ENCODE measurements around the gene UMODL1. TPM values are rescaled to one million over a fixed set of nuclear protein-coding genes. Genes with fewer than 3 reads are reported as not detected.
A peak's percentile ranks its signal among the peaks of the same experiment; 100 is the strongest.

The UMODL1 gene
- total RNA-seq, 2 experiments from 2014 or later: 0.26 to 0.30 TPM

DNA sequence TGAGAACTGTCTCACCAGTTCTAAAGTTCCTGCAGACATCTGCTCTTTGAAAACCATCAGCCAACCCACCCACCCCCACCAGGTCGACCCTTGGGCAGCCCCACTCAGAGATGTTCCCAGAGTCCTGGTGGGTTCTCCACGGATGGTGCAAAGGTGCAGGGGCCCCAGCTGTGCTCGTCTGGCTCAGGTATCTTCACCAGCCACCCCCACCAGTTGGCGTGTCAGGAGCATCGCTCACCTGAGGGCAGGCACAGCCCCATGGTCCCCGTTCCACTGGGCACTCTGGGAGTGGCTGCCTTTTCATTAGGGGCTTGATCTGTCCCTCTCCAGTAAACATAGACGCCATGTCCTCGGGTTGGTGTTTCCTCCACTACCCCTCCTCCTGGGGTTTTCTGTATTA, 70.5 kb downstream of the UMODL1 start:
- Mint-ChIP-seq H3K4me1 (peaks cover 8% of the 10 kb centered on the region), H3K27ac (no peak overlapping the region), H3K9me3 (no peaks in the 10 kb centered on the region), H3K27me3 (peaks cover 3% of the 10 kb centered on the region), H3K36me3 (no peaks in the 10 kb centered on the region), H3K4me3 (no peak overlapping the region)
- POLR2A ChIA-PET: no interaction called here
- no peak for ATAC-seq (ENCODE audit: low read depth)
- no peak for DNase-seq

DNA sequence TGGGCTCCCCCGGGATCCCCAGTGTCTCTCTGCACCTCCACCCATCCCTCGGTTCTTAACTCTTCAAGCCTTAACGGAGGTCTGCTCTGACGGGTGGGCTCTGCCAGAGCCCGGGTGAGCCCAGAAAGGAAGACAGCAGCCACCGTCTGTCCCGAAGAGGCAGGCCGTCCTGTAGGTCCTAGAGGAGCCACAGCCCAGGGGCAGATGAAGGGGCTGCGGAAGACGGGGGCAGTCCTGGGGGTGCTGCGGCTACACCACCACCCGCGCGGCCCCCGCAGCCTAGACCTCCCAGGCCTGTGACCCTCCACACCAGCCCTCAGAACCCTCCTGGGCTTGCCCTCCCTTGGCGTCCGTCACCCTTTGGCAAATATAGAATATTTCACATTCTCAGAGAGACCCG, 71.0 kb downstream of the UMODL1 start:
- no peak overlapping the region for H3K4me3 Mint-ChIP-seq
- ATAC-seq (ENCODE audit: low read depth) (no peak), DNase-seq (no peak)
- peaks cover 8% of the 10 kb centered on the region for H3K4me1 Mint-ChIP-seq
- H3K27ac Mint-ChIP-seq: no peak overlapping the region
- no peaks in the 10 kb centered on the region for H3K36me3 Mint-ChIP-seq
- peaks cover 3% of the 10 kb centered on the region for H3K27me3 Mint-ChIP-seq
- no peaks in the 10 kb centered on the region for H3K9me3 Mint-ChIP-seq
- POLR2A ChIA-PET: no interaction called here

DNA sequence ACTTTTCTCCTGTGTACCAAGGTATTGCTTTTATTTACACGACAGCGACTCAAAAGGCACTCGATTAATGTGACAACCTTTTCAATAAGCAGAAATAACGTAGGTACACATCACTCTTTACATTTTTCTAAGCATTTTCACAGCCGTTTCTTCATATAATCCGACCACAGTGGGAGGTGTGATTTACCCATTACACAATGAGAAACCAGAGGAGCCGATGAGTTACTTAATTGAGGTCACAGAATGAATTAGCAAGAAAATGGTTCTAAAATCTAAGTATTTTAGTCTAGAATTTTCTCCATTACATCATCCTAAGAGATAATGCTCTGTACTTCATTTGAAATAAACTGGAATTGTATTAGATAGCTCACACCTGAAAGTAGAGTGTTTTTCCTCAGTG, 71.5 kb downstream of the UMODL1 start:
- H3K4me3 Mint-ChIP-seq: no peak overlapping the region
- no peaks in the 10 kb centered on the region for H3K9me3 Mint-ChIP-seq
- POLR2A ChIA-PET: no interaction called here
- no peak overlapping the region for H3K27ac Mint-ChIP-seq
- ATAC-seq (ENCODE audit: low read depth) (no peak), DNase-seq (no peak)
- peaks cover 8% of the 10 kb centered on the region for H3K4me1 Mint-ChIP-seq
- H3K36me3 Mint-ChIP-seq: no peaks in the 10 kb centered on the region
- H3K27me3 Mint-ChIP-seq: peaks cover 3% of the 10 kb centered on the region

DNA sequence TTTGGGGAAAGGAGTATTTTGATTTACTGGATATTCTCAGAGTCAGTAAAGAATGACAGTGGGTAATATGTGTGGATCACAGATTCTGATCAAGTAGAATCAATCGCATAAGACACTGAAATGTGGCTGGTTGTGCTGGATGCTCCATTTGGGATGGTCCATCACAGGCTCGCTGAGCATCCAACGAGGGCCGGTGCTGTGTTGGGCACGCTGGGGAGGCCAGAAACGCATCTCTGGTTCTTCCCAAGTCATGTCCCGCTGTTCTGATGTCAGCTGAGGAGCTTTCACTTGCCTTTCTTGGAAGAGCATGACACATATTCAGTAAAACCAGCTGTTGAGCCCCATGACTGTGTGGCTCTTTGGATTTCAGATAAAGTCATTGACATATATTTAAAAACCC, 72.0 kb downstream of the UMODL1 start:
- H3K9me3 Mint-ChIP-seq: no peaks in the 10 kb centered on the region
- no peak overlapping the region for H3K4me3 Mint-ChIP-seq
- POLR2A ChIA-PET: no interaction called here
- no peak for ATAC-seq (ENCODE audit: low read depth)
- no peaks in the 10 kb centered on the region for H3K36me3 Mint-ChIP-seq
- no peak overlapping the region for H3K27ac Mint-ChIP-seq
- DNase-seq: no peak
- peaks cover 3% of the 10 kb centered on the region for H3K27me3 Mint-ChIP-seq
- peaks cover 8% of the 10 kb centered on the region for H3K4me1 Mint-ChIP-seq

DNA sequence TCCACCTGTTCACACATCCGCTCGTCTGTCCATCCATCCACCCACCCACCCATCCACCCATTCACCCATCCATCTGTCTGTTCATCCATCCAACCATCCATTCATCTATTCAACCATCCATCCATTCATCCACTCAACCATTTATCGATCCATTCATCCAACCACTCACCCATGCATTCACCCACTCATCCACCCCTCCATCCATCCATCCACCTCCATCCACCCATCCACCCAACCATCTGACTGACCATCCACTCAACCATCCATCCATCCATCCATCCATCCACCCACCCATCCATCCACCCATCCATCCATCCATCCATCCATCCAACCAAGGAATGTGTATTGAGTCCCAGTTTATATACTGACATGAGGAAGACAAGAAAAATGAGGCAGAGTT, 73.1 kb downstream of the UMODL1 start:
- ATAC-seq (ENCODE audit: low read depth): no peak

DNA sequence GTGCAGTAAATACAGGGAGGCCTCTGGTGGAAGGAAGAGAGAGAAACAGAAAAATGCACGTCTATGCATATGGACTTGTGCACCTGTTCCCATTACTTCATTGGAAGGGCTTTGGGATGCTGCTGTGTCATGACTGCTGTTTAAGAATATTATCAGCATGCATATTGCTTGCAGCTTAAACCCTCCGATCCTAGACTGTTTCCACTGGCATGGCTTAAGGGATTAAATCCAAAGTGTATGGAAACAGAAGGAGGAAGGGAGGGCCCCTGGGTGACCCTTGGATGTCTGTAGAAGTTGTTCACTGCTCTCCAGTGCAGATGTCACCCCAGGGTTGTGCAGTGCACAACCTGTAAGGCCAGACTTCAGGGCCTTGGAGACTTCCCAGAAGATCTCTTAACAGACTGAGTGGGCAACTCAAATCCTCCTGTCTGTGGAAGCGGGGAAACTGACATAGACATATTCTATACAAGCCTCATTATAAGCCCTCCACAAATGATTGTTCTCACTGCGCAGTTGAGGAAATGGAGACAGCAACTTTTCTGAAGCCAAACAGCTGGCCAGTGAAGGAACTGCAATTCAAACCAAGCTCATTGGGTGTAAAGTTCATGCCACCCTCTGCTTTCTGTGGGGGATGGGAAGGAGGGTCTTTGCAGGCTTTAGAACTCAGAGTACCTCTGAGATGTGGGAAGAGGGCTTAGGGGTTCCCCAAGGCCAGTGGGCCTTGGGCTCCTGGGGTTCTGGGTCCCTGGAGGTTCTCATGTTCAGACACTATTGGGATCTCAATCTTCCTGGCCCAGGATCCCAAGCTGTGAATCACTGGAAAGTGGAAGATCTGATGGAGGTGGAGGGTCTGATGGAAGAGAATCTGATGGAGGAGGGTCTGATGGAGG, 73.8 kb downstream of the UMODL1 start:
- peak; percentile 8 for ATAC-seq (ENCODE audit: low read depth)
- Mint-ChIP-seq H3K36me3 (no peaks in the 10 kb centered on the region), H3K27me3 (peaks cover 3% of the 10 kb centered on the region), H3K4me1 (peaks cover 8% of the 10 kb centered on the region), H3K9me3 (no peaks in the 10 kb centered on the region), H3K27ac (peak overlapping the region; percentile 27), H3K4me3 (no peak overlapping the region)
- POLR2A ChIA-PET: interaction anchor here (1.0 to 1.8 kb wide), 2 partner anchors 114 to 165 kb away, joined by 3 to 8 read pairs; no protein-coding TSS in a partner anchor
- peak; percentile 14 for DNase-seq

More for the DNA sequence above, 73.1 kb downstream of the UMODL1 start:
- POLR2A ChIA-PET: no interaction called here
- H3K4me1 Mint-ChIP-seq: peaks cover 8% of the 10 kb centered on the region
- H3K27ac Mint-ChIP-seq: no peak overlapping the region
- no peaks in the 10 kb centered on the region for H3K36me3 Mint-ChIP-seq
- H3K9me3 Mint-ChIP-seq: no peaks in the 10 kb centered on the region
- no peak for DNase-seq
- peaks cover 3% of the 10 kb centered on the region for H3K27me3 Mint-ChIP-seq
- H3K4me3 Mint-ChIP-seq: no peak overlapping the region

DNA sequence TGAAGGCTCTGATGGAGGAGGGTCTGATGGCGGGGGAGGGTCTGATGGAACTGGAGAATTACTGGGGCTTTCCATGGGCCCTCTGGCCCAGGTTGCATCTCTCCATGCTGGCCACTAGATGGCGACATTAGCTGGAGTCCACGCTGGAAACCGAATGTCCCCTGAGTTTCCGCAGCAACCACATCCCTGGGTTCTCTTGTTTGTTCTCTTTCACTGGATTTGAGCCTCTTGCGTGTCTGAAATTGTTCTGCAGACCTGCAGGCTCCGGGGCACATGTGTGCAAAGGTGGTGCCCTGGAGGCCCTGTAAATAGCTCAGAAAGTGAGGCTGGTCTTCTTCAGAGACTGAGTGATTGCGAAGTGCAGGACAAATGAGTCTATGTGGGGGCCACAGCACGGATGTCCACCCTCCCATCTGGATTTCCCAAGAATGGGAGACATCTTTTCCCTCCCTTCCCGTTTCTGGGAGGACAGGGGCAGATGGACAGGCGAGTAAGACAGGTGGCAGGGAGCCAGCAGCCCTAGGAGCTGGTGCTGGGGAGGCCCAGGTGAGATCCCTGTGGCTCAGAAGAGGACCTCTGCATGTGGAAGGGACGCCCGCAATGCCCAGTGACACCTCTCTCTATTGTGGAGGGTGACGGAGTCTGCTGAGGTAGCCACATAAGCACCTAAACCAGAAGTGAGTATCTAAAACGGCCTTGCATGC, 74.6 kb downstream of the UMODL1 start:
- Mint-ChIP-seq H3K36me3 (no peaks in the 10 kb centered on the region), H3K9me3 (no peaks in the 10 kb centered on the region), H3K4me3 (no peak overlapping the region), H3K27me3 (peaks cover 3% of the 10 kb centered on the region), H3K27ac (peak overlapping the region; percentile 27), H3K4me1 (peaks cover 8% of the 10 kb centered on the region)
- POLR2A ChIA-PET: interaction anchor here (1.0 to 1.8 kb wide), 2 partner anchors 113 to 164 kb away, joined by 3 to 8 read pairs; no protein-coding TSS in a partner anchor
- DNase-seq: peak; percentile 67
- ATAC-seq (ENCODE audit: low read depth): peak; percentile 78

DNA sequence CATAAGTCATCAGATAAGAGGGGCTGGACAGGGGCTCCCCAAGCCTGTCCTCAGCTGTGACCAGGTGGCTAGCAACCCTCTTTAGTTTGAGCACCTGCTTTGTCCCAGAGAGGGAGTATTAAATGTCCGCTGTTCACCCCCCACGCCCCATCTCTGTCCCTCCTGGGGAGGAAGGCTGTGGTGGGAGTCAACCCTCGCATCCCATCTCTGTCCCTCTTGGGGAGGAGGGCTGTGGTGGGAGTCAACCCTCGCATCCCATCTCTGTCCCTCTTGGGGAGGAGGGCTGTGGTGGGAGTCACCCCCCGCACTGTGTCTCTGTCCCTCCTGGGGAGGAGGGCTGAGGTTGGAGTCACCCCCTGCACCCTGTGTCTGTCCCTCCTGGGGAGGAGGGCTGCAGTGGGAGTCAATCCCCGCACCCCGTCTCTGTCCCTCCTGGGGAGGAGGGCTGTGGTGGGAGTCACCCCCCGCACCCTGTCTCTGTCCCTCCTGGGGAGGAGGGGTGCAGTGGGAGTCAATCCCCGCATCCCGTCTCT, 75.2 kb downstream of the UMODL1 start:
- Mint-ChIP-seq H3K27me3 (peaks cover 3% of the 10 kb centered on the region), H3K4me1 (peaks cover 8% of the 10 kb centered on the region), H3K27ac (peak overlapping the region; percentile 27), H3K36me3 (no peaks in the 10 kb centered on the region), H3K4me3 (no peak overlapping the region), H3K9me3 (no peaks in the 10 kb centered on the region)
- DNase-seq (no peak), ATAC-seq (ENCODE audit: low read depth) (no peak)
- POLR2A ChIA-PET: interaction anchor here (1.8 kb wide), 1 partner anchor 113 kb away, joined by 8 read pairs; no protein-coding TSS in a partner anchor

DNA sequence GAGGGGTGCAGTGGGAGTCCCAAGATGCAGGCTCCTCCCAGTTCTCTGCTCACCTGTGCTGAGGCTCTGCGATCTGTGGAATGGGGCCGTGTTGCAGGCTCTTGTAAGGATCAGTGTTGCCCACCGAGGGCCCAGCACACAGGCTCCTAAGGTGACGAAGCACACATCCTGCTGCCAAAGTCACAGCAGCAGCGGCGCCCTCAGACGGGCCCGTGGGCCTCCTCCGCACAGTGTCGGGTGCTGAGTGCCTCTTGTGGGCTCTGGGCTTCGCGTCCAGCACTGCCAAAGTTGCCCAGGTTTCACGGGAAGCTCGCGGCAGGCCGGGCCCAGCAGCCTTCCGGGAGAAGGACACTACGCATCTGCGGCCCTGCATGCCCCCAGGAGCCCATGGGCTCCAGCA, 75.7 kb downstream of the UMODL1 start:
- Mint-ChIP-seq H3K4me1 (peaks cover 8% of the 10 kb centered on the region), H3K36me3 (no peaks in the 10 kb centered on the region), H3K27me3 (peaks cover 3% of the 10 kb centered on the region), H3K9me3 (no peaks in the 10 kb centered on the region), H3K27ac (no peak overlapping the region), H3K4me3 (no peak overlapping the region)
- DNase-seq (peak; percentile 28), ATAC-seq (ENCODE audit: low read depth) (no peak)
- POLR2A ChIA-PET: interaction anchor here (1.5 kb wide), 1 partner anchor 216 kb away, joined by 3 read pairs; no protein-coding TSS in a partner anchor

DNA sequence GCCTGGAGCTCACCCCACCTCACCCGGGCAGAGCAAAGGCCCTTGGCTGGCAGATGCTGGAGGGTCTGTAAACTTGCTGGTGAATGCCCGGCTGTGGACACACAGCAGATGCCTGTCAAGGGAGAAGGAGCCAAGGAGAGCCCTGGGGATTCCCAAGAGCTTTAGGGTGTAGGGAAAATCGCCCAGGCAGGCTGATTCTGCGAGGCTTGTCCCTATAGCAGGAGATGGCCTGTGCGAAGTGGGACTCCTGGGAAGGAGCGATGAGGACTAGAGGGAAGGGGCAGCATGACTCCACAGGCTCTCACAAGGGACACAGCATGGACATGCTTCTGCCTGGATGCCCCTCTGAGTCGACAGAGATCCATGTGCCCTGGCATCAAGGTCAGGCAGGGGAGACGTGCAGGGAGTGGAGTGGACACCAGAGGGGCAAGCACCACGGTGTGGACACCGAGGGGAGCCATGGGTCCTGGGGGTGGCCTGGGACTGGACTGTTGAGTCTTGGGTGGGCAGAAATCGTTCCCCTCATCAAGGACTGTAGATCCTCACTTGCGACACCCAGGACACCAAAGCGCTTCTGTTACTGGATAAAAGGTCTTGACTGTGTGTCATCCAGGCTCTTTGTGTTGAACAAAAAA, 76.4 kb downstream of the UMODL1 start:
- Mint-ChIP-seq H3K36me3 (no peaks in the 10 kb centered on the region), H3K4me1 (peaks cover 8% of the 10 kb centered on the region), H3K4me3 (no peak overlapping the region), H3K9me3 (no peaks in the 10 kb centered on the region), H3K27me3 (peaks cover 2% of the 10 kb centered on the region), H3K27ac (no peak overlapping the region)
- ATAC-seq (ENCODE audit: low read depth) (no peak), DNase-seq (peak; percentile 28)
- POLR2A ChIA-PET: interaction anchor here (1.5 kb wide), 1 partner anchor 215 kb away, joined by 3 read pairs; no protein-coding TSS in a partner anchor

DNA sequence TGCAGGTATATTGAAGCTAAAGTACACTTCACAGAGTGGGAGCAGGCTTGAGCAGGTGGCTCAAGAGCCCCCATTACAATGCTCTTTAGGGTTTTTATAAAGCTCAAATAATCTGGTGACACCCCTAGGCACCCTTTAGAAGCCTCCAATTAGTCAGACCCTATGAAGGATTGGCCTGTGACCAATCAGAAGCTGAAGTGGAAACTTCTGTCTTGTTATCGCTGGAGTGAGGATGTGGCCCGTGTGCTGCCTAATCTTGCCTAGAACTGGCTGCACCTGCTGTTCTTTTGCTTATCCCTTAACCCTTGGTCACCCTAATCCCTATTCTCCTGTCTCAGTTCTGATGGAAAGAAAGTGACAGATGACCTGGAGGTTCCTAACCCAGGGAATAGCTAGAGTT, 77.0 kb downstream of the UMODL1 start:
- Mint-ChIP-seq H3K36me3 (no peaks in the 10 kb centered on the region), H3K4me3 (no peak overlapping the region), H3K4me1 (peaks cover 8% of the 10 kb centered on the region), H3K9me3 (no peaks in the 10 kb centered on the region), H3K27me3 (peaks cover 3% of the 10 kb centered on the region), H3K27ac (no peak overlapping the region)
- DNase-seq: no peak
- POLR2A ChIA-PET: interaction anchor here (0.9 to 1.5 kb wide), 2 partner anchors 51 to 214 kb away, joined by 3 read pairs; no protein-coding TSS in a partner anchor
- no peak for ATAC-seq (ENCODE audit: low read depth)

DNA sequence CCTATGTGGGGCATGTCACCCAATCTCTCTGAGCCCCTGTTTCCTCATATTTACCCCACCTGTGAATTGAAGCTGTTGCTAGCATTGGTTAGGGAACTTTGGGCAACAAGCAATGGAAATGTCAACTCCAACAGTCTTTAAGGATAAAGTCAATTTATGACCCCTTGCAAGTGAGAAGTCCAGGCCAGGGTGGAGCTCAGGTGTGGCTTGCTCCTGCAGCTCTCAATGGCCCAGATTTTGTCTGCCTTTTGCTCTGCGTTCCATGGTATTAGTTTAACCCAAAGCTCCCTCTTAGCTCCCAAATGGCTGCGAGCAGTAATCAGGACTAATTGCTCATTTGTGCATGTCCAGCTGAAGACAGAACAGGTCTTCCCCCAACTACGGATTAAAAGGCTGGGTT, 77.5 kb downstream of the UMODL1 start:
- Mint-ChIP-seq H3K9me3 (no peaks in the 10 kb centered on the region), H3K27me3 (peaks cover 3% of the 10 kb centered on the region), H3K4me3 (no peak overlapping the region), H3K27ac (no peak overlapping the region), H3K4me1 (peaks cover 8% of the 10 kb centered on the region), H3K36me3 (no peaks in the 10 kb centered on the region)
- peak; percentile 3 for DNase-seq
- POLR2A ChIA-PET: interaction anchor here (0.9 kb wide), 1 partner anchor 50 kb away, joined by 3 read pairs; no protein-coding TSS in a partner anchor
- no peak for ATAC-seq (ENCODE audit: low read depth)

All from activated naive CD8-positive, alpha-beta T cell treated with anti-CD3 and anti-CD28 coated beads, Interleukin-2, amount 10 ng/mL, durations not matched to agents 7 days and 5 days (primary cell).